ENCODE data around the gene NXNL1. TPM values are rescaled to one million over a fixed set of nuclear protein-coding genes. Genes with fewer than 3 reads are reported as not detected.

Gene NXNL1
- total RNA-seq, 2 experiments from 2014 or later: not detected

GRCh38 chr19:17458970-17459369 is 1.8 kb downstream of the NXNL1 start:
- Mint-ChIP-seq H3K4me3 (no peak overlapping the region), H3K9me3 (ENCODE audit: low read depth) (no peaks in the 10 kb centered on the region), H3K36me3 (no peaks in the 10 kb centered on the region), H3K27ac (no peak overlapping the region), H3K4me1 (no peaks in the 10 kb centered on the region), H3K27me3 (peaks cover 32% of the 10 kb centered on the region)
- no peak for ATAC-seq
- CTCF ChIA-PET: interaction anchor here (1.0 to 1.3 kb wide), 3 partner anchors 30 to 114 kb away, joined by 3 read pairs; no protein-coding TSS in a partner anchor
- no peak for DNase-seq

- H3K27me3 Mint-ChIP-seq: peaks cover 38% of the 10 kb centered on the region
- ATAC-seq: no peak
- H3K4me3 Mint-ChIP-seq: no peak overlapping the region
- CTCF ChIA-PET: interaction anchor here (2.1 kb wide), 1 partner anchor 16 kb away, joined by 6 read pairs; no protein-coding TSS in a partner anchor
- no peak for DNase-seq
- no peaks in the 10 kb centered on the region for H3K4me1 Mint-ChIP-seq
- H3K27ac Mint-ChIP-seq: no peak overlapping the region
- H3K9me3 Mint-ChIP-seq (ENCODE audit: low read depth): no peaks in the 10 kb centered on the region
- no peaks in the 10 kb centered on the region for H3K36me3 Mint-ChIP-seq
Measured at GRCh38 chr19:17457616-17458015, 3.1 kb downstream of the NXNL1 start.

GRCh38 chr19:17456127-17456526 is 4.6 kb downstream of the NXNL1 start:
- no peak for ATAC-seq
- Mint-ChIP-seq H3K4me1 (peaks cover 4% of the 10 kb centered on the region), H3K4me3 (no peak overlapping the region), H3K27me3 (peaks cover 38% of the 10 kb centered on the region), H3K9me3 (ENCODE audit: low read depth) (no peaks in the 10 kb centered on the region), H3K36me3 (no peaks in the 10 kb centered on the region), H3K27ac (no peak overlapping the region)
- CTCF ChIA-PET: interaction anchor here (2.1 kb wide), 1 partner anchor 15 kb away, joined by 6 read pairs; no protein-coding TSS in a partner anchor
- no peak for DNase-seq

GRCh38 chr19:17455308-17456123 is 5.2 kb downstream of the NXNL1 start:
- DNase-seq (no peak), ATAC-seq (no peak)
- Mint-ChIP-seq H3K4me3 (no peak overlapping the region), H3K9me3 (ENCODE audit: low read depth) (no peaks in the 10 kb centered on the region), H3K36me3 (no peaks in the 10 kb centered on the region), H3K4me1 (peaks cover 8% of the 10 kb centered on the region), H3K27me3 (peaks cover 38% of the 10 kb centered on the region), H3K27ac (no peak overlapping the region)
- CTCF ChIA-PET: interaction anchor here (1.1 to 2.1 kb wide), 4 partner anchors 11 to 151 kb away, joined by 3 to 7 read pairs (median 4); no protein-coding TSS in a partner anchor

- CTCF ChIA-PET: interaction anchor here (0.7 to 1.4 kb wide), 8 partner anchors 11 to 168 kb away, joined by 3 to 7 read pairs (median 4); no protein-coding TSS in a partner anchor
- no peak for DNase-seq
- no peak for ATAC-seq
- Mint-ChIP-seq H3K4me1 (peaks cover 16% of the 10 kb centered on the region), H3K27me3 (peaks cover 45% of the 10 kb centered on the region), H3K36me3 (no peaks in the 10 kb centered on the region), H3K9me3 (ENCODE audit: low read depth) (no peaks in the 10 kb centered on the region), H3K27ac (no peak overlapping the region), H3K4me3 (no peak overlapping the region)
Measured at GRCh38 chr19:17454576-17455071, 6.1 kb downstream of the NXNL1 start.

- CTCF ChIA-PET: interaction anchor here (1.1 to 1.6 kb wide), 3 partner anchors 14 to 122 kb away, joined by 3 to 4 read pairs (median 3); no protein-coding TSS in a partner anchor
- Mint-ChIP-seq H3K27me3 (peaks cover 45% of the 10 kb centered on the region), H3K4me1 (peaks cover 22% of the 10 kb centered on the region), H3K36me3 (no peaks in the 10 kb centered on the region), H3K27ac (no peak overlapping the region), H3K9me3 (ENCODE audit: low read depth) (no peaks in the 10 kb centered on the region), H3K4me3 (no peak overlapping the region)
- ATAC-seq (no peak), DNase-seq (no peak)
Measured at GRCh38 chr19:17451820-17452219, 8.9 kb downstream of the NXNL1 start.

GRCh38 chr19:17450264-17451075 is 10.3 kb downstream of the NXNL1 start:
- Mint-ChIP-seq H3K36me3 (no peaks in the 10 kb centered on the region), H3K4me1 (peaks cover 22% of the 10 kb centered on the region), H3K27ac (no peak overlapping the region), H3K4me3 (no peak overlapping the region), H3K27me3 (peaks cover 33% of the 10 kb centered on the region), H3K9me3 (ENCODE audit: low read depth) (no peaks in the 10 kb centered on the region)
- CTCF ChIA-PET: interaction anchor here (0.7 to 1.1 kb wide), 3 partner anchors 9 to 695 kb away, joined by 3 read pairs; no protein-coding TSS in a partner anchor
- ATAC-seq: peak; percentile 80
- DNase-seq: peak; percentile 75

- H3K9me3 Mint-ChIP-seq (ENCODE audit: low read depth): no peaks in the 10 kb centered on the region
- no peak within 1 kb of the TSS for H3K27ac Mint-ChIP-seq
- CTCF ChIA-PET: interaction anchor here (0.8 to 1.9 kb wide), 8 partner anchors 17 to 126 kb away, joined by 3 to 6 read pairs (median 4); partner anchors contain the start of gene PGLS
- H3K4me1 Mint-ChIP-seq: peaks cover 22% of the 10 kb centered on the region
- no peak within 1 kb of the TSS for H3K4me3 Mint-ChIP-seq
- ATAC-seq (peak; percentile 57), DNase-seq (peak; percentile 59)
- peaks cover 17% of the 10 kb centered on the region for H3K27me3 Mint-ChIP-seq
- H3K36me3 Mint-ChIP-seq: no peaks in the 10 kb centered on the region
Measured at GRCh38 chr19:17448131-17448967, 12.4 kb downstream of the NXNL1 start, which contains the start of gene TMEM221. Gene TMEM221 (minus strand): TSS chr19:17448668. CDS start chr19:17448462, 206 bp downstream.

- no peak overlapping the region for H3K4me3 Mint-ChIP-seq
- H3K27ac Mint-ChIP-seq: no peak overlapping the region
- H3K36me3 Mint-ChIP-seq: no peaks in the 10 kb centered on the region
- H3K27me3 Mint-ChIP-seq: peaks cover 17% of the 10 kb centered on the region
- CTCF ChIA-PET: interaction anchor here (1.1 to 1.3 kb wide), 4 partner anchors 18 to 126 kb away, joined by 3 to 4 read pairs (median 4); no protein-coding TSS in a partner anchor
- DNase-seq (no peak), ATAC-seq (no peak)
- peaks cover 22% of the 10 kb centered on the region for H3K4me1 Mint-ChIP-seq
- H3K9me3 Mint-ChIP-seq (ENCODE audit: low read depth): no peaks in the 10 kb centered on the region
Measured at GRCh38 chr19:17447704-17448130, 13.0 kb downstream of the NXNL1 start.

- Mint-ChIP-seq H3K9me3 (ENCODE audit: low read depth) (no peaks in the 10 kb centered on the region), H3K4me1 (peaks cover 15% of the 10 kb centered on the region), H3K27ac (no peak overlapping the region), H3K36me3 (no peaks in the 10 kb centered on the region), H3K4me3 (no peak overlapping the region), H3K27me3 (peaks cover 17% of the 10 kb centered on the region)
- CTCF ChIA-PET: interaction anchor here (2.6 kb wide), 1 partner anchor 20 kb away, joined by 8 read pairs; no protein-coding TSS in a partner anchor
- no peak for DNase-seq
- ATAC-seq: no peak
Measured at GRCh38 chr19:17445526-17446165, 15.1 kb downstream of the NXNL1 start.

- no peaks in the 10 kb centered on the region for H3K36me3 Mint-ChIP-seq
- no peaks in the 10 kb centered on the region for H3K27me3 Mint-ChIP-seq
- ATAC-seq (peak; percentile 51), DNase-seq (peak; percentile 46)
- no peaks in the 10 kb centered on the region for H3K4me1 Mint-ChIP-seq
- H3K27ac Mint-ChIP-seq: no peak overlapping the region
- CTCF ChIA-PET: interaction anchor here (0.7 to 4.6 kb wide), 16 partner anchors 9 to 418 kb away, joined by 3 to 28 read pairs (median 4); partner anchors contain the start of genes BST2 and MVB12A
- H3K9me3 Mint-ChIP-seq (ENCODE audit: low read depth): no peaks in the 10 kb centered on the region
- no peak overlapping the region for H3K4me3 Mint-ChIP-seq
Measured at GRCh38 chr19:17441241-17442021, 19.3 kb downstream of the NXNL1 start.

All from activated CD8-positive, alpha-beta memory T cell treated with anti-CD3 and anti-CD28 coated beads, Interleukin-2, amount 10 ng/mL, durations not matched to agents 7 days and 5 days (primary cell).